ENCODE results near the gene GIPC3. TPM values are rescaled to one million over a fixed set of nuclear protein-coding genes. Genes with fewer than 3 reads are reported as not detected.

Gene GIPC3
- total RNA-seq, 1 experiment from 2014 or later = 0.34 TPM

DNA sequence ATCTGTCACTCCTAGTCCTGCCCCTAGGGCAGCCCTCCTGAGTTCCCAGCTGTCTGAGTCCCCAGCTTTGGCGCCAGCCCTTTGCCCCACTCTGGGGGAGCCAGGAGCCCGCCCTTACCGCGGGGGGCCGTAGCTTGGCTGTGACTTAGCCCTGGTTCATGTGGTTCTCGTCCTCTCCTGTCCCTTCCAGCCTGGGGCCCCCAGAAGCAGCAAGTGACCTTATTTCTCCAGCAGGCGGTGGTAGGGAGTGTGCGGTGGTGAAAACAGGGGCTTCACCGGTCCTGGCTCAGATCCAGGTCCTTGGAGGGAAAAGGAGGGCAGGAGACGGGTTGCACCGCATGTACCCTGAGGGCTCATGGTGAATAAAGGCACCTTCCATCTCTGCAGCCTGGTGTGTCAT, 7.9 kb downstream of the GIPC3 start:
- no peaks in the 10 kb centered on the region for H3K4me1 ChIP-seq (ENCODE audit: insufficient read depth, low read length, poor library complexity, severe bottlenecking)
- no TSS peak for BruUV-seq (replicated peaks)
- no peaks in the 10 kb centered on the region for H3K36me3 ChIP-seq (ENCODE audit: insufficient read depth, low read length, poor library complexity, severe bottlenecking)
- intact Hi-C loops (cut with micrococcal nuclease; ENCODE audit: unreplicated experiment) = no loop called here
- H3K9me3 ChIP-seq (ENCODE audit: low read depth, low read length, poor library complexity, severe bottlenecking) = peaks cover 6% of the 10 kb centered on the region
- POLR2A ChIA-PET (ENCODE audit: low non-redundant PET) = no interaction called here
- no peak for DNase-seq (ENCODE audit: low spot score)
- no peak overlapping the region for H3K27ac ChIP-seq (ENCODE audit: low read depth, low read length, poor library complexity, severe bottlenecking)
- CTCF ChIA-PET = no interaction called here
- TF ChIP-seq, protein P1, sequence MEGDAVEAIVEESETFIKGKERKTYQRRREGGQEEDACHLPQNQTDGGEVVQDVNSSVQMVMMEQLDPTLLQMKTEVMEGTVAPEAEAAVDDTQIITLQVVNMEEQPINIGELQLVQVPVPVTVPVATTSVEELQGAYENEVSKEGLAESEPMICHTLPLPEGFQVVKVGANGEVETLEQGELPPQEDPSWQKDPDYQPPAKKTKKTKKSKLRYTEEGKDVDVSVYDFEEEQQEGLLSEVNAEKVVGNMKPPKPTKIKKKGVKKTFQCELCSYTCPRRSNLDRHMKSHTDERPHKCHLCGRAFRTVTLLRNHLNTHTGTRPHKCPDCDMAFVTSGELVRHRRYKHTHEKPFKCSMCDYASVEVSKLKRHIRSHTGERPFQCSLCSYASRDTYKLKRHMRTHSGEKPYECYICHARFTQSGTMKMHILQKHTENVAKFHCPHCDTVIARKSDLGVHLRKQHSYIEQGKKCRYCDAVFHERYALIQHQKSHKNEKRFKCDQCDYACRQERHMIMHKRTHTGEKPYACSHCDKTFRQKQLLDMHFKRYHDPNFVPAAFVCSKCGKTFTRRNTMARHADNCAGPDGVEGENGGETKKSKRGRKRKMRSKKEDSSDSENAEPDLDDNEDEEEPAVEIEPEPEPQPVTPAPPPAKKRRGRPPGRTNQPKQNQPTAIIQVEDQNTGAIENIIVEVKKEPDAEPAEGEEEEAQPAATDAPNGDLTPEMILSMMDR (conservative IDR thresholded peaks at IDR 0.05; ENCODE audit: low read depth, low read length) = no peak
- no peak for TF ChIP-seq EZH2 (IDR thresholded peaks at IDR 0.05; ENCODE audit: borderline replicate concordance, low read depth, low read length, poor library complexity, severe bottlenecking)
- no peaks in the 10 kb centered on the region for H3K27me3 ChIP-seq (replicated peaks; ENCODE audit: insufficient read depth, low read depth, low read length, poor library complexity)
- no peak overlapping the region for H3K4me3 ChIP-seq (ENCODE audit: low read depth, low read length, poor library complexity, severe bottlenecking)

GRCh38 chr19:3595521-3596061, 10.3 kb downstream of the GIPC3 start:
- H3K36me3 ChIP-seq (ENCODE audit: insufficient read depth, low read length, poor library complexity, severe bottlenecking) = no peaks in the 10 kb centered on the region
- no TSS peak for BruUV-seq (replicated peaks)
- no peaks in the 10 kb centered on the region for H3K27me3 ChIP-seq (replicated peaks; ENCODE audit: insufficient read depth, low read depth, low read length, poor library complexity)
- CTCF ChIA-PET = no interaction called here
- H3K27ac ChIP-seq (ENCODE audit: low read depth, low read length, poor library complexity, severe bottlenecking) = no peak overlapping the region
- POLR2A ChIA-PET (ENCODE audit: low non-redundant PET) = no interaction called here
- no peak overlapping the region for H3K4me3 ChIP-seq (ENCODE audit: low read depth, low read length, poor library complexity, severe bottlenecking)
- H3K4me1 ChIP-seq (ENCODE audit: insufficient read depth, low read length, poor library complexity, severe bottlenecking) = no peaks in the 10 kb centered on the region
- TF ChIP-seq EZH2 (IDR thresholded peaks at IDR 0.05; ENCODE audit: borderline replicate concordance, low read depth, low read length, poor library complexity, severe bottlenecking) = no peak
- no peak for DNase-seq (ENCODE audit: low spot score)
- peaks cover 6% of the 10 kb centered on the region for H3K9me3 ChIP-seq (ENCODE audit: low read depth, low read length, poor library complexity, severe bottlenecking)
- intact Hi-C loops (cut with micrococcal nuclease; ENCODE audit: unreplicated experiment) = no loop called here

DNA sequence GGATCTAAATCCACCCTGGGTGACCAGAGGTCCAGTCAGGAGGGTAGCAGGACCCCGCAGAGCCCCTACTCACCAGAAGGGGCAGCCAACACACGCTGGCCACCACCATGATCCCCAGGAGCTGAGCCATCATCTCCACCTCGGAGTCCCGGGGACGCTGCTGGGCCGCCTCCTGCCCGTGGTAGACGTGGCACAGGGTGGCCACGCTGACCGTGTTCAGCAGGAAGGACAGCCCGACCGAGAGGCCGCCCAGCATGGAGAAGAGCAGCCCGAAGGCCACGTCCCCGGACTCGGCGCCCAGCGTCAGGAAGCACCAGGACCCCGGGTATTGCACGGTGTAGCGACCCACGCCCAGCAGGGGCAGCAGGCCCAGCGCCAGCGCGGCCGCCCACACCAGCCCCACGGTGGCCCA, 14.5 kb downstream of the GIPC3 start:
- no peaks in the 10 kb centered on the region for H3K9me3 ChIP-seq (ENCODE audit: low read depth, low read length, poor library complexity, severe bottlenecking)
- no peaks in the 10 kb centered on the region for H3K36me3 ChIP-seq (ENCODE audit: insufficient read depth, low read length, poor library complexity, severe bottlenecking)
- no peaks in the 10 kb centered on the region for H3K27me3 ChIP-seq (replicated peaks; ENCODE audit: insufficient read depth, low read depth, low read length, poor library complexity)
- no peak overlapping the region for H3K27ac ChIP-seq (ENCODE audit: low read depth, low read length, poor library complexity, severe bottlenecking)
- no peak overlapping the region for H3K4me3 ChIP-seq (ENCODE audit: low read depth, low read length, poor library complexity, severe bottlenecking)
- no TSS peak for BruUV-seq (replicated peaks)
- CTCF ChIA-PET = no interaction called here
- DNase-seq (ENCODE audit: low spot score) = no peak
- TF ChIP-seq, protein P1 (conservative IDR thresholded peaks at IDR 0.05; ENCODE audit: low read depth, low read length) = no peak
- TF ChIP-seq EZH2 (IDR thresholded peaks at IDR 0.05; ENCODE audit: borderline replicate concordance, low read depth, low read length, poor library complexity, severe bottlenecking) = no peak
- intact Hi-C loops (cut with micrococcal nuclease; ENCODE audit: unreplicated experiment) = no loop called here
- POLR2A ChIA-PET (ENCODE audit: low non-redundant PET) = no interaction called here
- H3K4me1 ChIP-seq (ENCODE audit: insufficient read depth, low read length, poor library complexity, severe bottlenecking) = peaks cover 1% of the 10 kb centered on the region

GRCh38 chr19:3601021-3601420, 15.7 kb downstream of the GIPC3 start:
- CTCF ChIA-PET = interaction anchor here (0.6 kb wide), 1 partner anchor 640 kb away, joined by 3 read pairs; no protein-coding TSS in a partner anchor
- no peak overlapping the region for H3K27ac ChIP-seq (ENCODE audit: low read depth, low read length, poor library complexity, severe bottlenecking)
- H3K9me3 ChIP-seq (ENCODE audit: low read depth, low read length, poor library complexity, severe bottlenecking) = no peaks in the 10 kb centered on the region
- BruUV-seq (replicated peaks) = no TSS peak
- H3K4me3 ChIP-seq (ENCODE audit: low read depth, low read length, poor library complexity, severe bottlenecking) = no peak overlapping the region
- peaks cover 5% of the 10 kb centered on the region for H3K4me1 ChIP-seq (ENCODE audit: insufficient read depth, low read length, poor library complexity, severe bottlenecking)
- intact Hi-C loops (cut with micrococcal nuclease; ENCODE audit: unreplicated experiment) = no loop called here
- TF ChIP-seq, protein P1 (conservative IDR thresholded peaks at IDR 0.05; ENCODE audit: low read depth, low read length) = no peak
- TF ChIP-seq EZH2 (IDR thresholded peaks at IDR 0.05; ENCODE audit: borderline replicate concordance, low read depth, low read length, poor library complexity, severe bottlenecking) = no peak
- POLR2A ChIA-PET (ENCODE audit: low non-redundant PET) = no interaction called here
- no peak for DNase-seq (ENCODE audit: low spot score)
- no peaks in the 10 kb centered on the region for H3K36me3 ChIP-seq (ENCODE audit: insufficient read depth, low read length, poor library complexity, severe bottlenecking)
- H3K27me3 ChIP-seq (replicated peaks; ENCODE audit: insufficient read depth, low read depth, low read length, poor library complexity) = no peaks in the 10 kb centered on the region
